ENCODE data around the gene OBP2B.
"Not testable (repeated sequence)": the region's sequence is repeated elsewhere in the genome, so short reads cannot be mapped to it uniquely, and the experiment has no call there.

Gene OBP2B

DNA sequence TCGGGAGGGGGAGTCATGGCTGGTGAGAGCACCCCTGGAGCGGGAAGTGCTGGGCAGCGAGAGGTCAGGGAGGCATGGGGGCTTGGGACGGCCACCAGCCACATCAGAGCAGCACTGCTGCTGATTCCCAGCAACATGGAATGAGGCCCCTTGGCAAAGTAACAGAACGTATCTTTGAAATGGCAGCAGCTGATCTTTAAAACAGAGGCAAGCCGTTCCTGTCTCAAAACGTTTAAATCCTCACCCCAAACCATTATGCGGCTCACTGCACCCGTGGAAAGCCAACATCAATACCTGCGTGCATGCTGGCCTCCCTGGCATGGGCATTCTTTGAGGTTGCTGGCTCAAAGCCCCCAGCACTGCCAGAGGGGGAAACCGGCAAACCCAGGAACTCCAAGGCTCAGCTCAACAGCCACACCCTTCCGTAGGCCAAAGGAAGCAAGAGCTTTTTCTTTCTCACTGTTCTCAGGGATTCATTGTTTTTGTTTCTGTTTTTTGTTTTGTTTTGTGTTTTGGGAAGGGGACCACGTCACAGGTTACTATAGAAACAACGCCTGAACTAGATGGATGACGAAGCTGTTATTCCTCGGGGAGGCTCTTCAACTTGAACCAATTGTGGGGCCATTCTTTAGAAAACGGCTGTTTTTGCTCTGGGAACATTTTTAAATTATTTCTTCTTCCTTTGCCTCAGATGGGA lies 28.1 kb upstream of the OBP2B start:
- Histone ChIP-seq H3K9ac (ENCODE audit: low read length) (no peak overlapping the region), H3K4me3 (ENCODE audit: low read depth in 1 of 2, low read length in 2 of 2) (no peak overlapping the region), H3K27me3 (ENCODE audit: control insufficient read depth in 1 of 2, insufficient read depth in 2 of 2, low read length in 2 of 2) (no peaks in the 10 kb centered on the region), H3K4me1 (ENCODE audit: insufficient read depth, low read length) (peaks cover 11% of the 10 kb centered on the region), H3K36me3 (ENCODE audit: insufficient read depth, low read length) (no peaks in the 10 kb centered on the region), H3K27ac (ENCODE audit: low read depth, low read length) (no peak overlapping the region), H3K9me3 (ENCODE audit: low read length) (no peaks in the 10 kb centered on the region)

DNA sequence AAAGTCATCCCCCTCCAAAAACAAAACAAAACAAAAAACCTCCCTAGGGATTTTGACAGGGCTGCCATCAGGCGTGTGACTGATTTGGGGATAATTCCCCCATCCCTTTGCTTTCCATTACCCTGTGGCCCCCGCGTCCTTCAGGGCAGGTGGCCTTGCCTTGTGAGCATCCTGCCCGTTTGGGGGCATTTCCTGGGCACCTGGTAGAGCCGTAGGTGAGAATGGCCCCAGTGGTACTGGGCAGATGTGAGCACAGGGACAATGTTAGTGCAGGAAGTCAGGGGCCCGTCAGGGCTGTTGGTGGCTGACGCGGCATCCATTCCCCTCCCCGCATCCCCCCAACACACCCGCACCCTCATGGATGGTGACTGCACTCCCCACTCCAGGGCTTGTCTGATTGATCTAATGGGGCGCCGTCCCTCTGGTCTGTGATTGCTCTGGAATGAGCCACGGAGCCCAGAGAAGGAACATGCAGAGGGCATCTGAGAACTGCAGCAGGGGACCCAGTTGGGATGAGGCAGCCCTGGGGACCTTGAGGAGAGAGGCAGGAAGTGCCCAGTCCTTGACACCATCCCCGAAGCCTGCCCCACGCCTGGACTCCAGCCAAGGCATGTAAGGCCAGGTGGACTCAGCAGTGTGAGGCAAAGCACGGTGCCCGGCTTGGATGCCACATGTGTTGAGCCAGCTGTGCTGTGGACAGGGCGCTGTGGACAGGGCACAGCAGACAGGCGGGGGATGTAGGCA lies 27.4 kb upstream of the OBP2B start:
- not testable (repeated sequence) for H3K9ac ChIP-seq (ENCODE audit: low read length); H3K36me3 ChIP-seq (ENCODE audit: insufficient read depth, low read length); H3K4me3 ChIP-seq (ENCODE audit: low read depth in 1 of 2, low read length in 2 of 2); H3K27ac ChIP-seq (ENCODE audit: low read depth, low read length); H3K27me3 ChIP-seq (ENCODE audit: control insufficient read depth in 1 of 2, insufficient read depth in 2 of 2, low read length in 2 of 2); H3K9me3 ChIP-seq (ENCODE audit: low read length)
- H3K4me1 ChIP-seq (ENCODE audit: insufficient read depth, low read length) = peaks cover 11% of the 10 kb centered on the region

DNA sequence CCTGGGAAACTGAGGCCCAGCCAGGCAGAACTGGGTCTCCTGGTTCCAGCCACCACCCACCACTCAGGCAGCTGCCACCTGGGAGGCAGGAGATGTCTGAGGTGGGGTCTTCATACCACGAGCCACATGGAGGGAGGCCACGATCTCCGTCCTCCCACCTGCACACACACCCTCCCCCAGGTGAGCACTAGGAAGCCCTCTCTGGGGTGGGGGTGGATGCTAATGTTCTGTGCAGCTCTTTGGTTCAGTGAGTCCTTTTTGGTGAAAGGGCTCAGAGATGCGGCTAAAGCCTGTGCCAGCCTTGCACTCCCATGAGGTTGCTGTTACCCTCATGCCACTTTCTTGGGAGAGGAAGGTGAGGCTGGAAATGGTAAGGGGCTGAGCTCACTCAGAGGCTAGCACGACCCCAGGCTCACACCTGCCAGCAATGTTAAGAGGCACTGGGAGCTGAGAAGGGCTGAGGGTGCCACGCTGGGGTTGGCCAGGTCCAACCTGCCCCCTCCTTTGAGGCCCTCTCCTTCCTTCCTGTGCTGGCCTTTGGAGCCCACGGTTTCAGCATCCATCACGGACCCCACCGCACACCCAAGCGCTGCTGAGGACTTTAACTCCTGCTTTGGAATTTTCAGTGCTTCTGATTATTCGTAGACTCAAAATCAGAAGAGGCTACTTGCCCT lies 26.6 kb upstream of the OBP2B start:
- Histone ChIP-seq H3K4me1 (ENCODE audit: insufficient read depth, low read length) (peaks cover 11% of the 10 kb centered on the region), H3K4me3 (ENCODE audit: low read depth in 1 of 2, low read length in 2 of 2) (no peak overlapping the region), H3K9me3 (ENCODE audit: low read length) (no peaks in the 10 kb centered on the region), H3K27ac (ENCODE audit: low read depth, low read length) (no peak overlapping the region), H3K9ac (ENCODE audit: low read length) (no peak overlapping the region), H3K36me3 (ENCODE audit: insufficient read depth, low read length) (no peaks in the 10 kb centered on the region), H3K27me3 (ENCODE audit: control insufficient read depth in 1 of 2, insufficient read depth in 2 of 2, low read length in 2 of 2) (no peaks in the 10 kb centered on the region)

DNA sequence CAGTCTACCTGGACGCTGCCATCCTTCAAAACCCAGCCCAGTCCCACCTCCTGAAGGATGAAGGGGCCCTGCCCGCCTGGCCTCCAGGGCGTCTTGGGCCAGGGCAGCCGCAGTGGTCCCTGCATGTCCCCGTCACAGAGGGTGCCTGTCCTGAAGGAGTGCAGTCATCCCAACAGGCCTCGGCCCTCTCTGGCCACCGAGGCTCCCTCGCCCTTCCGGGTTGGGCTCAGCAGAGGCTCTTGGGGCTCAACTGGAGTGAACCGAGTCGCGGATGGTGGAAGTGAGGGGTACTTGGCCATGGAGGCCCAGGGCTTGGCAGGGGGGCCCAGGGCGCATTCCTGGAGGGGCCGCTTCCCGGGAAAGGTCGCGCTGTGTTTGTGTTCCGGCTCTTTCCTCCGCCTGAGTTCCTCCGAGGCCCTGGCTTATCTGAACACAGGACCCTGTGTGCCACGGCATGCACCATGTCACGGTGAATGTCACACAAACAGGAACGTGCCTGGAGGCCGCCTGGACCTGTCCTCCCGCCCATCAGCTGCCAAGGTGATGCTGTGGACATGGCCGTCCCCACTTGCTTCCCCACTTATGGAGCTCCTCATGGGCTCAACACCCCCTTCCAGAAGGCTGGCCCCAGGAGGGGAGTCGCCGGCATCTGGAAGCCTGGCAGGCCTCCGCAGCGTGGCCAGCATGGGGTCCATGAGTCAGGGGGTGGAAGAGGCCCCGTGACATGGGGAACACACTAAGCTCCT lies 25.7 kb upstream of the OBP2B start:
- Histone ChIP-seq H3K9ac (ENCODE audit: low read length) (no peak overlapping the region), H3K9me3 (ENCODE audit: low read length) (no peaks in the 10 kb centered on the region), H3K4me1 (ENCODE audit: insufficient read depth, low read length) (peaks cover 11% of the 10 kb centered on the region), H3K4me3 (ENCODE audit: low read depth in 1 of 2, low read length in 2 of 2) (no peak overlapping the region), H3K27me3 (ENCODE audit: control insufficient read depth in 1 of 2, insufficient read depth in 2 of 2, low read length in 2 of 2) (no peaks in the 10 kb centered on the region), H3K36me3 (ENCODE audit: insufficient read depth, low read length) (no peaks in the 10 kb centered on the region), H3K27ac (ENCODE audit: low read depth, low read length) (no peak overlapping the region)

DNA sequence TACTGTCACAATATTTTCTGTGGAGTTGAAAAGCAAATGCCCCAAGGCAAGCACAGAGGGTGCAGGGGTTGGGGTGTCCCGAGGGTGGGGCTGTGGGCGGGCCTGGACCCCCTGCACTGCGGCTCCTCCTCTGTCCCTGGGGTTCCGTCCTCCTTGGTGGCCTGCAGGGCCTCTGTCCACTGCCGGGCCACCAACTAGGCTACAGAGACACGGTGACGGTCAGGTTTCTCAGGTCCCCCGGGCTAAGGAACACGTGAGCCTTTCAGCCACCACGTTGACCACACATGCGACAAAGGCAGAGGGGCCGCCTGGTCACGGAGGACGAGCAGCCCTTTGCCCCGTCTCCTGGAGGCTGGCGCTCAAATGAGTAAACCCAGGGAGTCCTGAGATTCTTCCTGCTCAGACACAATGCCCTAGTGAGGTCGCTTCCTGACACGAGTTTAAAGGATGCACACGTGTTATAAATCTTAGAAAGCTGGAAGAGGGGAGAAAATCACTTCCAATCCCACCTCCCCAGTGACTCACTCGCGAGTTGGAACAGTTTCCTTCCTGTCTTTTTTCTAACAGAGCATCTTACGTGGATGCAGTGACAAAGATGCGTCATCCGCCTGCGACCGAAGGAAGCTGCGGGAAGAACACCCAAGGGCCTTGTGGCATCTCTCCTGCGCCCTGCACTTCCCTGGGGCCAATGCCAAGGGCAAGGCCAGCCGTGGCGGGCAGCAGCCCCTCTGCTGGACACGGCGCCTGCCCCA lies 24.8 kb upstream of the OBP2B start:
- no peaks in the 10 kb centered on the region for H3K9me3 ChIP-seq (ENCODE audit: low read length)
- no peaks in the 10 kb centered on the region for H3K36me3 ChIP-seq (ENCODE audit: insufficient read depth, low read length)
- H3K4me1 ChIP-seq (ENCODE audit: insufficient read depth, low read length) = peaks cover 9% of the 10 kb centered on the region
- H3K4me3 ChIP-seq (ENCODE audit: low read depth in 1 of 2, low read length in 2 of 2) = no peak overlapping the region
- H3K27ac ChIP-seq (ENCODE audit: low read depth, low read length) = no peak overlapping the region
- no peak overlapping the region for H3K9ac ChIP-seq (ENCODE audit: low read length)
- no peaks in the 10 kb centered on the region for H3K27me3 ChIP-seq (ENCODE audit: control insufficient read depth in 1 of 2, insufficient read depth in 2 of 2, low read length in 2 of 2)

DNA sequence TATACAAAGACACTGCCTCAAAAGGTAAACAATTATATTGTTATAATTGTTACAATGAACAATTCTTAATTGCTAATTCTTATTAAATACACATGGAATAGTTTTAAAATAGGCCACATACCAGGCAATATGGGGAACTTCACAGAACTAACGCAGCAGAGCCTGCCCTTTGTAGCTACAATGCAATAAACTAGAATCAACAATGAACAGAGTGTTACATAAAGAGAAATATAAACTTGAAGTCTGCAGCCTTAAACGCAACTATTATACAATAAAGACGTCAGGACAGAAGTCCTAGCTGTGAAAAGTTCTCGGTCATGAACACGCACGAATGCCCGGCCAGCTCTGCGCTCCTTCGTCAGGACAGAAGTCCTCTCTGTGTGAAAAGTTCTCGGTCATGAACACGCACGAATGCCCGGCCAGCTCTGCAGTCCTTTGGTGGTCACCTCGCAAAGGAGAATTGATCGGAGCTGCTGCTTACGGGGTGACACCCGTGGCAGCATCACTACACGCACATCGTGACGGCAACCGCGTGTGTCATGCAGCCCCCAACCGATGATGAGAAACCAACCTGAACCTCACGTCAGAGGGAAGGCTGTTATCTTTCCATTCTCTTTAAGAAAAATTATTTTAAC lies 23.0 kb upstream of the OBP2B start:
- not testable (repeated sequence) for H3K9me3 ChIP-seq (ENCODE audit: low read length); H3K36me3 ChIP-seq (ENCODE audit: insufficient read depth, low read length); H3K27ac ChIP-seq (ENCODE audit: low read depth, low read length); H3K4me1 ChIP-seq (ENCODE audit: insufficient read depth, low read length); H3K4me3 ChIP-seq (ENCODE audit: low read depth in 1 of 2, low read length in 2 of 2); H3K27me3 ChIP-seq (ENCODE audit: control insufficient read depth in 1 of 2, insufficient read depth in 2 of 2, low read length in 2 of 2); H3K9ac ChIP-seq (ENCODE audit: low read length)

DNA sequence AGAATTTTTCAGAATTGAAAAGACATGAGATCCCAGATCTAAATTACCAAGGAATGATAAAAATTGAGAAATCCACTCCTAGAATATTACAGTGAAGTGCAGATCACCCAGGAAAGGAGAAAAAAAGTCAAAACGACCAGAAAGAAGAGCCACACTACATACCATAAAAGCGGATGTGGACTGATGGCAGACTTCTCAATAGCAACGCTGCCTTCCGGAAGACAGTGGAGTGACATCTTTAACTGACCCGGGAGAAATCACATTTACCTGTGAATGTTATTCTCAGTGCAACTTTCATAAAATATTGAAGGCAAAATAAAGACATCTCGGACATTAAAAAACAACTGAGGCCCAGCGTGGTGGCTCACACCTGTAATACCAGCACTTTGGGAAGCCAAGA lies 21.5 kb upstream of the OBP2B start:
- H3K36me3 ChIP-seq (ENCODE audit: insufficient read depth, low read length); H3K27ac ChIP-seq (ENCODE audit: low read depth, low read length); H3K4me3 ChIP-seq (ENCODE audit: low read depth in 1 of 2, low read length in 2 of 2); H3K9ac ChIP-seq (ENCODE audit: low read length); H3K27me3 ChIP-seq (ENCODE audit: control insufficient read depth in 1 of 2, insufficient read depth in 2 of 2, low read length in 2 of 2); H3K4me1 ChIP-seq (ENCODE audit: insufficient read depth, low read length); H3K9me3 ChIP-seq (ENCODE audit: low read length): not testable (repeated sequence)

DNA sequence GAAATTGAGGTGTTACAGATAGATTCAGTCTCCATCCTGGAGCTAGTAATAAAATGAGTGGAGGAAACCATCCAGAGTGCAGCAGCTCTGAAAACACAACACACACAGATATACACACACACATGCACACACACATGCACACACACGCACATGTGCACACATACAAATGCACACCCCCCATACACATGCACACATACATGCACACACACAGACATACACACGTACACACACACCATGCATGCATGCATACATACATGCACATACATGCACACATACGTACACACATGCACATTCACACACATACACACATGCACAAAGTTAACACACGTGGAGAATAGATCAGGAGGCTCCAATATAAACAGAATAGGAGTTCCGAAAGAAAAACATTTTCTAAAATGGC lies 21.0 kb upstream of the OBP2B start:
- Histone ChIP-seq H3K4me1 (ENCODE audit: insufficient read depth, low read length) (no peaks in the 10 kb centered on the region), H3K9me3 (ENCODE audit: low read length) (no peaks in the 10 kb centered on the region), H3K36me3 (ENCODE audit: insufficient read depth, low read length) (no peaks in the 10 kb centered on the region), H3K9ac (ENCODE audit: low read length) (no peak overlapping the region), H3K27me3 (ENCODE audit: control insufficient read depth in 1 of 2, insufficient read depth in 2 of 2, low read length in 2 of 2) (peaks cover 0 to 8% of the 10 kb centered on the region in 2 donors), H3K27ac (ENCODE audit: low read depth, low read length) (no peak overlapping the region), H3K4me3 (ENCODE audit: low read depth in 1 of 2, low read length in 2 of 2) (no peak overlapping the region)

DNA sequence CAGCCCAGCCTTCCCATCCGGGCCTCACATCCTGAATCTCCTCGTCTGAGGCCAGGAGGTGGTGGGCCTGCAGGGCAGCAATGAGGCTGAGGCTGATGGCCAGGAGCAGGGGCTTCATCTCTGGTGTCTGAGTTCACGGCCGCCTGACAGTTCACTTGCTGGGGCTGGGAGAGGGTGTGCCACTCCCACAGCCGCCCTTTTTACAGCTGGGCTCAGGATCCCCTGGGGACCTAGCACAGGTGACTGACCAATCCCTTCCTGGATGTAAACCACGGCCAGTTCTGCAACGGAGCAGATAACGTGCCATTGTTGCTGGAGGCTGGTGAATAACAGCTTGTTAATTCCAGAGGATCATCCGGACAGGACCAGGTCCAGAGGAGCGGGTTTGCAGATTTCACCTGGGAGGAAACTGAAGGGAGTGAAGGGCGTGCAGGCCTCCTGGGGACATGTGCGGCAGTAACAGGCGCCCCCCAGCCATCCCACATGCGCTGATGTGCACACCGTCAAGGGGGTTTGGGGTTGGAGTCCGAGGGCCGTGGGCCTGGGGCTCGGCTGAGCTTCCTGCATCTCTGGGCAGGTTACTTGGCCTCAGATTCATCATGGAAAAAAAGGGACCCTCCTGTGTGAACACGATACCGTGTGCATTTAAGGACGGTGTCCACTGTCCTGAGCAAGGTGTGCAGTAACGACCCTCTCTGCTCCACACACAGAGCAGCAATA lies 19.6 kb upstream of the OBP2B start:
- H3K4me1 ChIP-seq (ENCODE audit: insufficient read depth, low read length); H3K36me3 ChIP-seq (ENCODE audit: insufficient read depth, low read length): not testable (repeated sequence)

DNA sequence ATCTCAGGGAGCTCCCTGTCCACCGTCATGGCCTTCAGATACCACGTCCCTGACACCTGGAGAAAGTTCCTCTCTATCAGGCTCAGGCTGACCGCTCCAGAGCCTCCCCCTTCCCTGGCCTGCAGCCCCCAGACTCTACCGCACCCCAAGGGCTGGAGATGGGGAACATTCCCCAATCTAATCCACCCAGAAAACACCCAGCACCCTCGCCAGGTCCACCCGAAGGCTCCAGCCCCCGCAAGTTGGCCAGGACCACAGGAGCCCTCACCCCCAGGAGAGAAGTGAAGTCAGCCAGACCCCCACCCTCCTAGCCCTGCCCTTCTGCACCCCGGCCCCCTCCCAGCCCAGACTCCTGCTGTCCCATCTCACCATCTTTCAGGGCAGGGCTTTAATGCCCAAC lies 18.9 kb upstream of the OBP2B start:
- not testable (repeated sequence) for H3K4me3 ChIP-seq (ENCODE audit: low read depth in 1 of 2, low read length in 2 of 2); H3K27me3 ChIP-seq (ENCODE audit: control insufficient read depth in 1 of 2, insufficient read depth in 2 of 2, low read length in 2 of 2); H3K9ac ChIP-seq (ENCODE audit: low read length); H3K9me3 ChIP-seq (ENCODE audit: low read length); H3K36me3 ChIP-seq (ENCODE audit: insufficient read depth, low read length); H3K27ac ChIP-seq (ENCODE audit: low read depth, low read length); H3K4me1 ChIP-seq (ENCODE audit: insufficient read depth, low read length)

More for the DNA sequence above, 19.6 kb upstream of the OBP2B start:
- H3K27me3 ChIP-seq (ENCODE audit: control insufficient read depth in 1 of 2, insufficient read depth in 2 of 2, low read length in 2 of 2); H3K9me3 ChIP-seq (ENCODE audit: low read length); H3K9ac ChIP-seq (ENCODE audit: low read length); H3K27ac ChIP-seq (ENCODE audit: low read depth, low read length); H3K4me3 ChIP-seq (ENCODE audit: low read depth in 1 of 2, low read length in 2 of 2): not testable (repeated sequence)
